Lower lobe of right lung (tissue), 2 donors: Measurements from ENCODE around the gene TENT5C. TPM values are rescaled to one million over a fixed set of nuclear protein-coding genes. Genes with fewer than 3 reads are reported as not detected.
A peak's percentile ranks its signal among the peaks of the same experiment; 100 is the strongest.

Source experiments
- ATAC-seq, 2 donors: fragments of 200-7000 bp; cut with Tn5 transposase; one replicate each; pipeline ENCODE4 v1.9.1; 2020 to 2022; ENCODE audit warnings: mild to moderate bottlenecking in 2 of 2, moderate library complexity in 2 of 2
- DNase-seq: peaks from one replicate; pipeline ENCODE4 v3.0.0-alpha.2; 2020
- H3K27ac ChIP-seq: fragments of 200-600 bp; one replicate; pipeline ENCODE4 v1.8.0; 2022
- H3K27me3 ChIP-seq: fragments of 200-600 bp; one replicate; pipeline ENCODE4 v1.8.0; 2022; ENCODE audit warnings: low read depth
- H3K36me3 ChIP-seq: fragments of 200-600 bp; one replicate; pipeline ENCODE4 v1.8.0; 2022; ENCODE audit warnings: mild to moderate bottlenecking
- H3K4me1 ChIP-seq: fragments of 200-600 bp; one replicate; pipeline ENCODE4 v1.8.0; 2022
- H3K4me3 ChIP-seq: fragments of 200-600 bp; one replicate; pipeline ENCODE4 v1.8.0; 2022; ENCODE audit warnings: mild to moderate bottlenecking
- H3K9me3 ChIP-seq: fragments of 200-600 bp; one replicate; pipeline ENCODE4 v1.8.0; 2022
- intact Hi-C: fragments of 100-400 bp; cut with DNase I; formaldehyde crosslinking; loops from one replicate; pipeline ENCODE4 v1.11.0; 2022
- total RNA-seq: library from RNA; stranded (reverse); fragmentation: NEBNext Ultra II Directional; extraction: Animal tissue kit (Norgen Biotek cat#: 25700); gene quantifications from one replicate; pipeline ENCODE4 v1.2.1, GENCODE V29; 2021
- TF ChIP-seq, protein P1 (sequence below): fragments of 200-600 bp; IDR thresholded peaks from one replicate; pipeline ENCODE4 v1.8.0; 2022; ENCODE audit warnings: antibody characterized with exemption, mild to moderate bottlenecking
- donor health status: DM: no; HTN: yes; CAD: no; lungs with severe emphysema.

The TENT5C gene
- total RNA-seq, 1 donor from 2014 or later, result 23.2 TPM

DNA sequence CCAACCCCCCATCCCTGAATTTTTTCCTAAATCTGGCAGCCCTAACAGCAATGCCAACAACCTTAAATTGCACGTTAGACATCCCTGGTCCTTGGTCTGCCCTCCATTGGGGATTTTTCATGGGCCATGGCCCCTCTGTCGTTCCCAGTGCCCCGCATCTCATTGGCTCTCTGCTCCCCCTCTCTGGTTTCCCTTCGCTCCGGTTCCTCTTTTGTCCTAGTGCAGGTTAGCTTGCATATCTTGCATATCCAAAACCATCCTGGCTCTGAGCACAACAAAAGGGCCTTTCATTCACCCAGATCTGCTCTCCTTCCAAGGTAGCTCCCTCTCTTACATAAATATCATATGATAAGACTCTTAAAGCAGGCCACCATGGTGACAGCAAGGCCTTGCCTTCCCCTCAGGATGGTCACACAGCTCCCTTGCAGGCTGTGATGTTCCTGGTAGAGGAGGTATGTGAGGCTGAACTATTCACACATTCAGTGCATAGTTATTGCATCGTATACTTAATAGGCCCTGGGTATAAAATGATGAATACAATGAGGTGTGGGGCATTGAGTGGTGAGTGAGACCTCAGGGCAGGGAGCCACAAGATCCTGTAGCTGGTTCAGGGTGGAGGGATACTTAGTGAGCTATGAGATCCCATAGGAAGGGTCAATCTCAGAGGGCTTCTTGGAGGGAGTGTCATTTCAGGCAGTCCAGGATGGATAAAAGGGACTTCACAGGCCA is 45.2 kb downstream of the TENT5C start:
- Histone ChIP-seq H3K4me1 (peaks cover 22% of the 10 kb centered on the region), H3K4me3 (no peak overlapping the region), H3K27me3 (no peaks in the 10 kb centered on the region), H3K36me3 (no peaks in the 10 kb centered on the region), H3K27ac (no peak overlapping the region), H3K9me3 (no peaks in the 10 kb centered on the region)
- TF ChIP-seq, protein P1, sequence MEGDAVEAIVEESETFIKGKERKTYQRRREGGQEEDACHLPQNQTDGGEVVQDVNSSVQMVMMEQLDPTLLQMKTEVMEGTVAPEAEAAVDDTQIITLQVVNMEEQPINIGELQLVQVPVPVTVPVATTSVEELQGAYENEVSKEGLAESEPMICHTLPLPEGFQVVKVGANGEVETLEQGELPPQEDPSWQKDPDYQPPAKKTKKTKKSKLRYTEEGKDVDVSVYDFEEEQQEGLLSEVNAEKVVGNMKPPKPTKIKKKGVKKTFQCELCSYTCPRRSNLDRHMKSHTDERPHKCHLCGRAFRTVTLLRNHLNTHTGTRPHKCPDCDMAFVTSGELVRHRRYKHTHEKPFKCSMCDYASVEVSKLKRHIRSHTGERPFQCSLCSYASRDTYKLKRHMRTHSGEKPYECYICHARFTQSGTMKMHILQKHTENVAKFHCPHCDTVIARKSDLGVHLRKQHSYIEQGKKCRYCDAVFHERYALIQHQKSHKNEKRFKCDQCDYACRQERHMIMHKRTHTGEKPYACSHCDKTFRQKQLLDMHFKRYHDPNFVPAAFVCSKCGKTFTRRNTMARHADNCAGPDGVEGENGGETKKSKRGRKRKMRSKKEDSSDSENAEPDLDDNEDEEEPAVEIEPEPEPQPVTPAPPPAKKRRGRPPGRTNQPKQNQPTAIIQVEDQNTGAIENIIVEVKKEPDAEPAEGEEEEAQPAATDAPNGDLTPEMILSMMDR, result no peak
- DNase-seq, result no peak
- intact Hi-C loops, result no loop called here
- ATAC-seq, result no peak

DNA sequence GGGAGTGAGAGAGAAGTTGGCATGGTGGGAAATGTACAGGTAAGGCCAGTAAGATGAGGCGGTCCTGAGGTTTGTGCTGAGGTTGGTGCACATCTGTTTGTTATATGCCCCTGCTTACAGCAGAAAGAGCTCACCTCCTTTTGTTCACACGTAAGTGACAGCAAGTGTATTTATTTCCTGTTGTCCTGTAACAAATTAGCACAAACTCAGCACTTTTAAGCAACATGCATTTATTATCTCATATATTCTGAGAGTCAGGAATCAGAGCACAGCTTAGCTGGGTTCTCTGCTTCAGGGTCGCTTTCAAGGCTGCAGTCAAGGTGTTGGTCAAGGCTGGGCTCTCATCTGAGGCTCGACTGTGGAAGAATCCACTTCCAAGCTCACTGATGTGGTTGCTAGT is 45.8 kb downstream of the TENT5C start:
- intact Hi-C loops, result no loop called here
- H3K27me3 ChIP-seq, result no peaks in the 10 kb centered on the region
- H3K27ac ChIP-seq, result no peak overlapping the region
- H3K4me3 ChIP-seq, result no peak overlapping the region
- ATAC-seq (no peak), DNase-seq (no peak)
- peaks cover 22% of the 10 kb centered on the region for H3K4me1 ChIP-seq
- no peaks in the 10 kb centered on the region for H3K9me3 ChIP-seq
- H3K36me3 ChIP-seq, result no peaks in the 10 kb centered on the region
- TF ChIP-seq, protein P1, result no peak

DNA sequence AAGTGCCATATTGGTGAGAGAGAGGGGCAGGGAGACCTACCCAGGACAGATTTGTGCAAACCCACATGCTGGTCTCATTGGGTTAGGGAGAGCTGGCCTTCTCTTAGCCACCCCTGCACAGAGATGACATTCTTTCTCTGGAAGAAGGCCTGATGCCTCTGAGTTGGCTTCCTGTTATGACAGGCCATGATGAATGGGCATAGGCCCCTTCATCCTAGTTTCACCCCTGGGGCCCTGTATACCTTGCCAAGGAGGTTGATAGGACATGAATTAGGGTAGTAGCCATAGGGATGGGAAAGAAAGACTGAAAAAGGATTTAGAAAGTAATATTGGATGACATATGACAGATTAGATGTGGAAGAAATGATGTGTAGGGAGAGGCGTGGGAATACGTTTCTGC is 46.6 kb downstream of the TENT5C start:
- H3K9me3 ChIP-seq, result no peaks in the 10 kb centered on the region
- ATAC-seq, result no peak
- intact Hi-C loops, result no loop called here
- peaks cover 22% of the 10 kb centered on the region for H3K4me1 ChIP-seq
- H3K4me3 ChIP-seq, result no peak overlapping the region
- H3K27ac ChIP-seq, result no peak overlapping the region
- H3K36me3 ChIP-seq, result no peaks in the 10 kb centered on the region
- no peaks in the 10 kb centered on the region for H3K27me3 ChIP-seq
- TF ChIP-seq, protein P1, result no peak
- DNase-seq, result no peak

DNA sequence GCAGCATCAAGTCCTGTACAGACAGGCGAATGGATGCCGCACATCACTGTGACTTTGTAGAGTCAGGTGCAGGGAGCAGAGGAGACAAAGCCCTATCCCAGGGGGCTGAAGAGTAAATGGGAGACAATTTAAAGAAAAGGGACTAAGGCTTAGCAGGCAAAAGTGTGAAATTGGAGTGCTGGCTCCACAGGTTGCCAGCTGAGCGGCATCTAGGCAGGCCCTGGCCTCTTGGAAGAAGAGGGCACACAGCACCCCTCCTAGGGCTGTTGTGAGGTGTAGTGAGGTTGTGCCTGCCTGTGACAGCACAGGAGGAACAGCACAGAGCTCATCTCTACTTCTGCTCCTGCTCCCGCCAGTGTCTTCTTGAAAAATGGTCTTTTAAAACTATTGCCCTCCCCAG is 47.3 kb downstream of the TENT5C start:
- no peaks in the 10 kb centered on the region for H3K27me3 ChIP-seq
- H3K36me3 ChIP-seq, result no peaks in the 10 kb centered on the region
- TF ChIP-seq, protein P1, result no peak
- H3K4me3 ChIP-seq, result no peak overlapping the region
- DNase-seq (no peak), ATAC-seq (no peak)
- intact Hi-C loops, result no loop called here
- no peak overlapping the region for H3K27ac ChIP-seq
- H3K9me3 ChIP-seq, result no peaks in the 10 kb centered on the region
- peaks cover 22% of the 10 kb centered on the region for H3K4me1 ChIP-seq

DNA sequence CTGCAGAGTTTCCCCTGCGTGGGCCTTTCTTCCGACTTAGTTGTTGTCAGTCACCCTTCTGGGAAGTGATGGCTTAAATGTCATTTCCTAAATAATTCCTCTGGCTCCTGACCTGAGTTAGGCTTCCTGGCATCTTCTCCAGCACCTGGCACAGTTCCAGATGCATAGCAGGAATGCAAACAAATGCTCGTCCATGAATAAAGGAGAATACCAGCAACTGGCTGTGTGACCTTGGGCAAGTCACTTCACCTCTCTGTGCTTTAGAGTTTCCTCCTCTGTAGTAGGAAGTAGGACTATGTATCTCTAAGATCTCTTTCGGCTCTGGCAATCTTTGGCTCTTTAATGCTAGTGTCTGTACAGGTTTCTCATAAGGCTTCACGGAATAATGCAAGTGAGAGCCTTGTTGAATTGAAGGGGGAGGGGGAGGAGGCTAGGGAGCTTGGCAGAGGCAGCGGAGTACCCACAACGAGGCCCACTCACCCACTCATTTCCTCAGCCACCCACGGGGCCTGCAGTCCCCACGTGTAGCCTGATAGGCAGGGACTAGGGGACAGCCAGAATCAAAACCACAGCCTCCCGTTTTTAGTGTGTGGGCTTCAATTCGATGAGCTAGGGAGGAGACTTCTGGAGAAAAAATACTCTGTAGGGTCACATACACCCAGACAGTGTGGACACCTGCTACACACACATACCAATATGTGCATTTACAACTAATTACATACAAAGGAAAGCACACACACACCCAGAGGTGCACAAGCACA is 48.1 kb downstream of the TENT5C start:
- TF ChIP-seq, protein P1, result no peak
- H3K4me1 ChIP-seq, result peaks cover 25% of the 10 kb centered on the region
- intact Hi-C loops, result no loop called here
- DNase-seq (no peak), ATAC-seq (peak in 1 of 2 donors; percentile 2)
- no peaks in the 10 kb centered on the region for H3K36me3 ChIP-seq
- H3K27me3 ChIP-seq, result no peaks in the 10 kb centered on the region
- no peaks in the 10 kb centered on the region for H3K9me3 ChIP-seq
- no peak overlapping the region for H3K4me3 ChIP-seq
- H3K27ac ChIP-seq, result no peak overlapping the region
